GM19397 (cell line): ENCODE measurements around the gene AQP11.

Experiments
- ATAC-seq: cut with Tn5 transposase; IDR thresholded peaks from one replicate; pipeline ENCODE4 v1.9.1; 2021; ENCODE audit warnings: mild to moderate bottlenecking, moderate library complexity; ENCODE audit not compliant: unreplicated experiment

Gene AQP11

DNA sequence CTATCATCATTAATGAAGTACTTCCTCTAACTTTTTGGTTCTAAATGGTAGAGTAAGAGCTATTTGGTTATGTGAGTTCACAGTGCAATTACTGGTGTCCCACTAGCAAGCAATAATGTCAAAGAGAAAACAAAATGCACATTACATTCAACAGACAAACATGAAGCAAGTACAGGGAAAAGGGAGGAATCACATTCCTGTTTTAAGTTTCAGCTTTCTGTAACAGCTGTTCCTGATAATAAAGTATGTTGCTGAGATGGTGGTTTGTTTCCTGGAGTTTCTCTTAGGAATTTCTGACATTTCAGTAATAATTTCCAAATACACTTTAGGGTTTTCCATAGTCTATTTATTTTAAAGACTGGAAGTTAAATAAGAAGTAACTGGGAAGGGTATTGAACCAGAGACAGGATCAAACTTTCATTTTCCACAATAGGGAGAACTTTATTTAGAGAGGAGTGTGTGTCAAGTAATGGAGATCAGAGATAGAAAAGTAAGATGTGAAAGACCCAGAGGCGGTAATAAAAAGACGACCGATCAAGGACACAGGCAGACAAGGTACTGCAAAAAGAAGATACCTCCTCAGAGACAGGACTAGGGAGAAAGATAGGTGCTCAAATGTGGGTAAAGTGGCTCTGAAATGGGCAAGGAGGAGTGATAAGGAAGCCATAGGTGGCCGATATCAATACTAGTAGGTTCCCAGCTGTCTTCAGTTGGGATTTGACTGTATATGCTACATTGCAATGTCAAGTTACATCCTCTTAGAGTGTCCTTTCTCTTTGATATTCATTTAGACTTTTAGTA, 68.7 kb downstream of the AQP11 start:
- no peak for ATAC-seq
